Activated CD8-positive, alpha-beta memory T cell treated with anti-CD3 and anti-CD28 coated beads, Interleukin-2, amount 50 U/mL, for 24 hours (primary cell): ENCODE data around the gene LETM1.

ENCODE experiments used
- DNase-seq: peaks from one replicate; pipeline ENCODE4 v3.0.0-alpha.2; 2020; ENCODE audit errors: extremely low read depth

LETM1 gene

DNA sequence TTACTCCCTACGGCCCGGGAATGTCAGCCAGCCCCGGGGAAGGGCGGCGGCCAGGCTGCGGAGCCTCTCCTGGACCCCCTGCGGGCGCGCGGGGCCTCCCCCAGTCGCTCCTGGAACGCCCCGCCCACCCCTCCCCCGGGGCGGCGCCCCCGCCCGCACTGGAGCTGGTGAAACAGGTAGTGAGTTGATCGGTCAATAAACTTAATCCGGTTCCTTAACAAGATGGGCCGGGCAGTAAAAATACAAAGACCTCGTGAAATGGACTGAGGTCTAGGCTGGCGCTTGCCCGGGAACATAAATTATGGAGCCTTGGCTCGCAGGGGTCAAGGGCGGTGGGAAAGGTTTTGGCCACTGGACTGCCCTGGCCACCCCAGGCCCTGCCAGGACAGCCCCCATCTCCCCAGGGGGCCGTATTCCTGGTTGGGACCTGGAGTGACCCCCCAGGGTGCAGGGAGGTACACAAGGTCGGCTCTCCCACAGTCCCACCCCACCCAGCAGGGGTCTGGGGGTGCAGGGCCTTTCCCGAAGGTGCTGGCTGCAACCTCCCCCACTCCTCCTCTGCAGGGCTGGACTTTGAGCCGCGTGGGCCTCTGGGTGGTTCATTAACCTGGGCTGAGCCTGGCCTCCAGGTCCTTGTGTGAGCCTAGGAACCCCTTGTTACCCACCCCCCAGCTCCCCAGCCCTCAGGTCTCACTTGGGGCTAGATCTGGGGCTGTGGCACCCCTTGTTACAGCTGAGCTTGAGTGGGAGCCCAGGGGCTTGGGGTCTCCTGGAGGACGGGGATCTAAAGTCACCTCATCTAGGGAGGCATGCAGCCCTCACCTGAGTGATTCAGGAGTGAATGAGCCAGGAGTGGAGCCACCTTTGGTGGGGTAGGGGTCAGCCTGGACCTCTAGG, 60.4 kb downstream of the LETM1 start:
- no peak for DNase-seq

DNA sequence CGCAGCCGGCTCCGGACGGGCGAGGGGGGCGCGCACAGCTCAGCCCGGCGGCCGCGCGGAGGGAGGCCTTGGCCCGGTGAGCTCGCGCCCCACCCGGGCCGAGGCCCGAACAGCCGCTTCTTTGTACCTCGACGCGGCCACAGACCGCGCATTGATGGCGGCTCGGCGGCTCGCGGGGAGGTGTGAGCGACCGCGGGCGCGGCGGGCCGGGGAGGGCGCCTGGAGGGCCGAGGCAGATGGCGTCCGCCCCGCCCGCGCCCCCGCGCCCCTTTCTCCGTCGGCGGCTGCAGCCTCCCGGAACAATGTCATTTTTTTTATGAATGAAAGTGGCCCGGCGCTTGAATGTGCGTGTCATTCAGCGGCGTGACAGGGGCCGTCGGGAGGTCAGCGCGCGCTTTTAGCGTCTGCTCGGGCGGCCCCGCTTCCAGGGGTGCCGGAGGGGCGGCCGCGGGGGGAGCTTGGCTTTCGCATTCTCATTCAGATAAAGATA, 61.1 kb downstream of the LETM1 start:
- DNase-seq = no peak

- DNase-seq = no peak
These were observed 61.8 kb downstream of the LETM1 start for GRCh38 chr4:1793940-1794808.

DNA sequence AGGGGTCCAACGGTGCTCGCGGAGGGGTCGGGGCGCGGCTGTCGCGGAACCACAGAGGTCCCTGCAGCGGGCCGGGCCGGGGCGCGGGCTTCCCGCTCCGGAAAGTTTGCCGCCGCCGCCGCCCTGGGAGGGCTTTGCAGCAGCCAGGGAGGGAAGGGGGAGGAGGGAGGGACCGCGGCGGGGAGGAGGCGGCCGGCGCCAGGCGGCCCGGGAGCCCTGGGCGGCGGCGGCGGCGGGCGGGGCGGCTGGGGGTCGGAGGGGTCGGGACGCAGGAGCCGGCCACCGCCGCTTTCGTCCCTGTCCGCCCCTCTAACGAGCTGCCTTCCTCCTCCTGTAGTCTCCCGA, 62.5 kb downstream of the LETM1 start:
- DNase-seq = no peak

- no peak for DNase-seq
These were observed 63.0 kb downstream of the LETM1 start, which contains the start of gene FGFR3 for GRCh38 chr4:1792832-1793495. TSS of gene FGFR3 (plus strand) at chr4:1793293. CDS start at chr4:1793935, 642 bp downstream.

- DNase-seq = no peak
These were observed 63.7 kb downstream of the LETM1 start for GRCh38 chr4:1792158-1792831.

DNA sequence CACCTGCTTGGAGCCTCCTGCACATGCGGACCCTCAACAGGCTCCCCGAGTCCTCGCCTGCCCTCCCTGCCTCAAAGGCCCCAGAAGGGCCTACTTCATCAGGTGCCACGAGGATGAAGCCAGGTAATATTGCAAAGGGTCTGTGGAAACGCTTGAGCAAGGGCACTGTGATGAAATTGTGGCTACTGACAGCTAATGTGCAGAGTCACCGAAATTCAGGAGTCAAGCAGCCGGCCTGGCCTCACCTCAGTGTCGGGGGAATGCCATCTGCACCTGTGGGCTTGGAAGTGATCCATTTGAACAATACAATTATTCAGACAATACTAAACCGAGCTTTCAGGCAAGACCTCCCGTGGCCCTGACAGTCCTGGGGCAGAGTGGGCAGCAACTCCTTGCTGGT, 66.0 kb downstream of the LETM1 start:
- no peak for DNase-seq

GRCh38 chr4:1789552-1789951, 66.4 kb downstream of the LETM1 start:
- no peak for DNase-seq

- DNase-seq = no peak
These were observed 67.5 kb downstream of the LETM1 start for GRCh38 chr4:1788254-1788973.

GRCh38 chr4:1787411-1788077, 68.4 kb downstream of the LETM1 start:
- DNase-seq = no peak

GRCh38 chr4:1786544-1787362, 69.2 kb downstream of the LETM1 start:
- DNase-seq = no peak

DNA sequence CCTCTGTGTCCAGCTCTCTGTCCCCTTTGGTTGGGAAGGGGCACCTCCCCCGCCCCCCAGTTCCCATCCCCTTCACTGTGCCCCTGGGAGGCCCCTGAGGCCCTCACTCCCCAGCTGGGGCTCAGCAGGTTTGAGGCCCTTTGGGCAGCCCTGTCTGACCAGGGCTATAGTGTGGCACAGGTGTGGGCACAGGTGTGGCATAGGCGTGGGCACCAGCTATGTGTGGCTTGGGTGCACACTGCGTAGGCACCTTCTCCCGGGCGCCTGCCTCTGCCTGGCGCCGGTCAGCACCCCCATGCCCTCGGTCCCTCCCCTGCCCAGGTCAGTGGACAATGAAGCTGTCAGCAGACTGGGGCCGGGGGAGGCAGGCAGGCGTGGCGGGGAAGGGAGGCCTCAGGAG, 70.4 kb downstream of the LETM1 start:
- no peak for DNase-seq

DNA sequence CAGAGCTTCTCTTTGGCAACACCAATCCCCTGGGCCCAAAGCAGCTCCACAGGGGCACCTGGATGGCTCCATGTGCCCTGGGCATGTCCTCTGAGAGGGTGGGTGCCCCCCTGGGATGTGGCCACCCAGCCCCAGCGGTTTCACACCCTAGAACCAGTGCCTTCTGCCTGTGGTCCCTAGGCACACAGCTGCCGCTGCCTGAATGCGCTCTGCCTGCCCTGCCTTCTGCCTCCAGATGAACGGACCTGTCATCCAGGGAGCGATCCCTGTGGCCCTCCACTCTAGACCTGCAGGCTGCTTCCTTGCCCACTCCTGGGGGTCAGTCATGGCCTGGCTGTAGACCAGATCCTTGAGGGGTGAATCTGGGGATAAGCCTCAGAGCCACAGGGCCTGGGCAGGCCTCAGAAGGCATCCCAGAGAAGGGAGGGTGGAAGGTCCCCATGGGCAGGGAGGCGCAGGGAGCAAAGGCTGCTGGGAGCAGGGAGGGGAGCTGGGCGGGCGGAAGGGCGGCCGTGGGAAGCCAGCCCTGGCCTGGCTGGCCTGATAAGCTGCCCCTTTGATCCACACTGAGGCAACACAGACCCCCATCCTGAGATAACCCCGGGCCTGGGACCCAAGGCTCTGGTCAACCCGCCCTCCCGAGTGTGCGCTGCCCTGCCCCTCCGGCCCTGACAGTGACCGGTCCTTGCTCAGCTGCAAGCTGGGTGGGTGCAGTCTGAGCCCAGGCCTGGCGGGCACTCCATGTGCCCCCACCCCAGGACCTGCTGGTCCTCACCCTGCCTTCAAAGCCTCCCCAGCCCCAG, 71.0 kb downstream of the LETM1 start:
- no peak for DNase-seq

DNA sequence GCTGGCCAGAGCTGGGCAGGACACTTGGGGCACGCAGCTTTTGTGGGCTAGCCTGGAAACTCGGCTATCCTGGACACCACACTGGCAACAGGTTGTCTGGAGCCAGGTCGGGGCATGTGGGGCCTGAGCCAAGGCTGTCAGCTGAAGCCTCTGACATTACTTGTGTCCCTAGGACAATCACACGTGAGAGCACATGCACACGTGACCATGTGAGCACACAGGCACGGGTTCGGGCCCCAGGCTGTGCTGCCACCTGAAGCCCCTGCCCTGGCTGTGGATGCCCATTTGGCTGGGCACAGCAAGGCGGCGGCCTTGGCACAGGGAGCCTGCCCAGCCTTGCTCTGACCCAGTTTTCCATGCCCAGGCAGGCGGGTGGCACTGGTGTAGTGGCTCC, 71.6 kb downstream of the LETM1 start:
- DNase-seq = no peak

- no peak for DNase-seq
These were observed 72.0 kb downstream of the LETM1 start for GRCh38 chr4:1783970-1784369.

DNA sequence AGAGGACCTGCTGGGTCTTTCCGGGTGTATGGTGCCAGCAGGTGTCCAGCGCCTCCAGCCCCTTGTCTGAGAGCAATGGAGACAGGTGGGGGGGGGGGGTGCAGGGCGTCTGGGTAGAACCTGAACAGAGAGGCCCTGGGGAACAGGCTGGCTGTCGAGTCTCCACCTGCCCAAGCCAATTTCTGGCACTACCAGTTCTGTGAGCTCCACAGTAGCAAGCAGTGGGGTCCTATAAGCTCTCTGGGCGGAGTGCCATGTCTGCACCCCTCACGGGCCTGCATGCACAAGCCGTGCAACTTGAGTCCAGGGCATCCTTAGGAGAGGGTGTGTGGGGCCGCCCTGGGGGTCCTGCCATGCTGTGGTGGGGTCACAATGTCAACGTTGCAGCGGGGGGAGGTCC, 72.9 kb downstream of the LETM1 start:
- DNase-seq = no peak

DNA sequence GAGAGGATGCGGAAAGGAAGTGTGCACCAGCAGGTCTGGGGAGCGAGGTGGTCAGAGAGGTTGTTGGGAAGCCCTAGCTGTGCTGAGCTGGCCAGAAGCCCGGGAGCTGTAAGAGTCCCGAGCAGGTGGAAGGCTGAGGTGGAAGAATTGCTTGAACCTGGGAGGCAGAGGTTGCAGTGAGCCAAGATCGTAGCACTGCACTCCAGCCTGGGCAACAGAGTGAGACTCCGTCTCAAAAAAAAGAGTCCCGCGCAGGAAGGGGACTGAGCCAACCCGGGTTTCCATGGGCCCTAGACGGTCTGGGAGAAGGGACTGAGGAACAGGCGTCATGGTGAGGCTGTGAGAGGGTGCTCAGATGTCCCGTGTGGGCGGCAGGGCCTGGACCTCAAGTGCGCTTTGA, 75.5 kb downstream of the LETM1 start:
- no peak for DNase-seq

GRCh38 chr4:1779588-1780382, 76.2 kb downstream of the LETM1 start:
- no peak for DNase-seq
